Heart left ventricle (tissue), 16 donors: ENCODE results near the gene DLGAP4. TPM values are rescaled to one million over a fixed set of nuclear protein-coding genes. Genes with fewer than 3 reads are reported as not detected.
A peak's percentile ranks its signal among the peaks of the same experiment; 100 is the strongest.

Source experiments
- ATAC-seq, 4 donors: fragments of 200-7000 bp; cut with Tn5 transposase; one replicate each; pipeline ENCODE4 v1.9.1; 2020 to 2022; ENCODE audit warnings: moderate library complexity in 4 of 4, mild to moderate bottlenecking in 3 of 4, moderate number of reproducible peaks in 1 of 4
- DNase-seq, 5 donors: peaks; one replicate each; pipeline ENCODE4 v3.0.0-alpha.2; 2020
- H3K27ac ChIP-seq, 12 donors: fragments of 200-600 bp; sonication (generic) in 4 of 12; one replicate each; pipeline versions ENCODE4 v1.5.0 to v1.8.0; 2016 to 2022; ENCODE audit warnings: mild to moderate bottlenecking in 2 of 12
- H3K27me3 ChIP-seq, 9 donors: fragments of 200-600 bp; sonication (generic) in 2 of 9; one replicate each; pipeline versions ENCODE4 v1.5.1 to v1.8.0; 2016 to 2022; ENCODE audit warnings: mild to moderate bottlenecking in 3 of 9
- H3K36me3 ChIP-seq, 9 donors: fragments of 200-600 bp; sonication (generic) in 2 of 9; one replicate each; pipeline versions ENCODE4 v1.5.0 to v1.8.0; 2018 to 2022; ENCODE audit warnings: mild to moderate bottlenecking in 2 of 9
- H3K4me1 ChIP-seq, 12 donors: fragments of 200-600 bp; sonication (generic) in 4 of 12; one replicate each; pipeline versions ENCODE4 v1.5.0 to v1.8.0; 2016 to 2022; ENCODE audit warnings: mild to moderate bottlenecking in 3 of 12
- H3K4me3 ChIP-seq, 12 donors: fragments of 200-600 bp; sonication (generic) in 4 of 12; one replicate each; pipeline versions ENCODE4 v1.5.0 to v1.8.0; 2017 to 2022; ENCODE audit warnings: mild to moderate bottlenecking in 9 of 12, moderate library complexity in 4 of 12
- H3K9me3 ChIP-seq, 12 donors: fragments of 200-600 bp; sonication (generic) in 4 of 12; one replicate each; pipeline versions ENCODE4 v1.5.0 to v1.8.0; 2016 to 2022; ENCODE audit warnings: mild to moderate bottlenecking in 1 of 12
- CTCF ChIP-seq, 12 donors: fragments of 200-600 bp; sonication (generic) in 4 of 12; IDR thresholded peaks; one replicate each; pipeline versions ENCODE4 v1.5.0 to v1.8.0; 2018 to 2022; ENCODE audit warnings: antibody characterized with exemption in 12 of 12, mild to moderate bottlenecking in 5 of 12
- POLR2A ChIP-seq, 2 donors: fragments of 450-650 bp; IDR thresholded peaks; one replicate each; pipeline ENCODE4 v1.6.1; 2017; ENCODE audit warnings: antibody characterized with exemption in 2 of 2, mild to moderate bottlenecking in 2 of 2, moderate library complexity in 2 of 2
- WGBS, 4 donors: extraction: QIAGEN DNeasy Blood & Tissue Kit in 2 of 4; methylation state at CpG; one replicate each; pipeline versions ENCODE4 v1.1.5 to v1.1.7; 2013 to 2018; 5-methylcytosine and 5-hydroxymethylcytosine counted together
- intact Hi-C, 10 donors: fragments of 100-400 bp; cut with DNase I; formaldehyde crosslinking; loops; one replicate each; pipeline versions ENCODE4 v1.11.1 to v1.14.2; 2022
- polyA plus RNA-seq, 2 donors: library from polyadenylated mRNA; stranded (reverse); fragments of 200-250 nt; gene quantifications; one replicate each; pipeline ENCODE4 v1.2.3, GENCODE V29; 2013
- total RNA-seq, 9 donors: library from RNA; depleted of rRNA in 2 of 9; stranded (reverse); fragments of >200 nt in 2 of 9; fragmentation: NEBNext Ultra II Directional in 3 of 9; extraction: Animal tissue kit (Norgen Biotek cat#: 25700) in 3 of 9; gene quantifications; one replicate each; pipeline versions ENCODE4 v1.1.0 to v1.2.4, GENCODE V29; 2016 to 2023
- donor health status: ischemic (EF 13 %, LVEDD 7.1; RV severe dilation, severe dysfunction).
- donor health status: healthy with polysubstance abuse.
- donor health status: DM: no; HTN: yes; CAD: no.
- donor health status: DM: no; HTN: no; CAD: no.
- donor health status: ischemic (EF 25% LVEDD 6.9; RV normal size, moderate dysfunction).
- donor health status: ischemic (EF 25% LVEDD 5.7; RV mildly dilated, moderate dysfunction).
- donor health status: healthy.
- donor health status: DM: yes; HTN: yes; CAD: no.
- donor health status: ischemic (EF 35%, LVEDD 5.7; RV mildly dilated, moderate dysfunction).
- donor health status: nonischemic (EF 11% LVEDD 7.7; RV severe dilation, severe dysfunction).
- donor health status: DM: yes; HTN: yes; CAD: no.
- donor health status: PGD.
- donor health status: ischemic (EF 29% LVEDD 5.4; RV normal size, mild dysfunction).
- donor health status: nonischemic (EF 23%, LVEDD 6.1; RV moderate dilation, normal function).

The DLGAP4 gene
- total and polyA plus RNA-seq, 11 donors: 25.6 to 76.7 (median 55.1) TPM

GRCh38 chr20:36541768-36542488 lies 235.8 kb downstream of the DLGAP4 start:
- intact Hi-C loops: loop anchor here in 9 of 10 donors (1.0 to 10.0 kb wide), 7 partner anchors 45 to 323 kb away; a partner anchor contains a TSS
- WGBS, 4 donors: 7 to 23% (median 17%) methylated on average over 9 to 14 of the region's 14 CpGs
- peak in 4 of 5 donors; percentile 69 to 76 (median 70) for DNase-seq
- peak; percentile 32 to 64 (median 48) for ATAC-seq
- Histone ChIP-seq H3K36me3 (peaks cover 0 to 27% (median 22%) of the 10 kb centered on the region in 9 donors), H3K9me3 (no peaks in the 10 kb centered on the region), H3K27me3 (no peaks in the 10 kb centered on the region), H3K4me1 (peaks cover 5 to 80% (median 52%) of the 10 kb centered on the region in 12 donors), H3K27ac (peak overlapping the region; percentile 88 to 100 (median 98)), H3K4me3 (peak overlapping the region; percentile 71 to 100 (median 92))
- peak; percentile 47 to 77 (median 58) for TF ChIP-seq CTCF (IDR thresholded peaks at IDR 0.05)
- no peak for TF ChIP-seq POLR2A (IDR thresholded peaks at IDR 0.05)

- intact Hi-C loops: loop anchor here in 8 of 10 donors (1.0 to 10.0 kb wide), 6 partner anchors 45 to 322 kb away; a partner anchor contains a TSS
- TF ChIP-seq CTCF (IDR thresholded peaks at IDR 0.05) (no peak), POLR2A (IDR thresholded peaks at IDR 0.05) (no peak)
- H3K27me3 ChIP-seq: no peaks in the 10 kb centered on the region
- peaks cover 5 to 86% (median 52%) of the 10 kb centered on the region in 12 donors for H3K4me1 ChIP-seq
- H3K36me3 ChIP-seq: peaks cover 0 to 34% (median 29%) of the 10 kb centered on the region in 9 donors
- H3K9me3 ChIP-seq: no peaks in the 10 kb centered on the region
- no peak for DNase-seq
- WGBS, 4 donors: 38 to 45% (median 41%) methylated on average over 9 to 10 of the region's 10 CpGs
- H3K4me3 ChIP-seq: peak overlapping the region; percentile 71 to 100 (median 92)
- H3K27ac ChIP-seq: peak overlapping the region; percentile 88 to 100 (median 98)
- peak in 1 of 4 donors; percentile 0 for ATAC-seq
Observed at GRCh38 chr20:36542516-36543183, 236.5 kb downstream of the DLGAP4 start.

- H3K4me1 ChIP-seq: peaks cover 5 to 83% (median 49%) of the 10 kb centered on the region in 12 donors
- 27 to 32% (median 29%) methylated on average over 13 to 14 of the region's 14 CpGs for WGBS, 4 donors
Observed at GRCh38 chr20:36543184-36544133, 237.3 kb downstream of the DLGAP4 start.

More at GRCh38 chr20:36543184-36544133, 237.3 kb downstream of the DLGAP4 start:
- no peaks in the 10 kb centered on the region for H3K9me3 ChIP-seq
- intact Hi-C loops: loop anchor here in 8 of 10 donors (2.0 to 10.0 kb wide), 5 partner anchors 46 to 321 kb away; a partner anchor contains a TSS
- peak; percentile 88 to 93 (median 90) for DNase-seq
- peak; percentile 40 to 68 (median 57) for ATAC-seq
- no peaks in the 10 kb centered on the region for H3K27me3 ChIP-seq
- peaks cover 0 to 43% (median 37%) of the 10 kb centered on the region in 9 donors for H3K36me3 ChIP-seq
- H3K4me3 ChIP-seq: peak overlapping the region; percentile 1 to 100 (median 92)
- no peak for TF ChIP-seq CTCF (IDR thresholded peaks at IDR 0.05)
- TF ChIP-seq POLR2A (IDR thresholded peaks at IDR 0.05): peak in 1 of 2 donors; percentile 18
- H3K27ac ChIP-seq: peak overlapping the region; percentile 88 to 100 (median 98)
